ENCODE measurements around the gene ADRA2C.

DNA sequence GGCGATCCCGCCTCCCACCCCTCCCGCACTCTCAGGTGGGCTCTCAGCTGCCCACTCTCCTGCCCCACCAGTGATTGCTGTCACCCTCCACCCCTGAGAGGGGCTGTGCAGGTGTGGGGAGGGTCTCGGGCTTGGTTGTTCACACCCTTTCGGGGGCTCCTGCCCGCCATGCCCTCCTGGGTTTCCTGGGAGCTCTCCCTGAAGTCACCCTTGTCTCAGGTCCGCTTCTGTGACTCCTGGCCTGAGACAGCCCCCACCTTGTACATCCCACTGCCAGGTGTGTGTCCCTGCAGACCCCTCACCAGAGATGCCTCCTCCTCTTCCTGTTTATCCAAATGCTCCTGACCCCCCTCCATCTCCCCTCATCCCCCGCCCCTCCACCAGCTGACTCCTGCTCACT is 37.8 kb downstream of the ADRA2C start:
- TF ChIP-seq, protein P1, sequence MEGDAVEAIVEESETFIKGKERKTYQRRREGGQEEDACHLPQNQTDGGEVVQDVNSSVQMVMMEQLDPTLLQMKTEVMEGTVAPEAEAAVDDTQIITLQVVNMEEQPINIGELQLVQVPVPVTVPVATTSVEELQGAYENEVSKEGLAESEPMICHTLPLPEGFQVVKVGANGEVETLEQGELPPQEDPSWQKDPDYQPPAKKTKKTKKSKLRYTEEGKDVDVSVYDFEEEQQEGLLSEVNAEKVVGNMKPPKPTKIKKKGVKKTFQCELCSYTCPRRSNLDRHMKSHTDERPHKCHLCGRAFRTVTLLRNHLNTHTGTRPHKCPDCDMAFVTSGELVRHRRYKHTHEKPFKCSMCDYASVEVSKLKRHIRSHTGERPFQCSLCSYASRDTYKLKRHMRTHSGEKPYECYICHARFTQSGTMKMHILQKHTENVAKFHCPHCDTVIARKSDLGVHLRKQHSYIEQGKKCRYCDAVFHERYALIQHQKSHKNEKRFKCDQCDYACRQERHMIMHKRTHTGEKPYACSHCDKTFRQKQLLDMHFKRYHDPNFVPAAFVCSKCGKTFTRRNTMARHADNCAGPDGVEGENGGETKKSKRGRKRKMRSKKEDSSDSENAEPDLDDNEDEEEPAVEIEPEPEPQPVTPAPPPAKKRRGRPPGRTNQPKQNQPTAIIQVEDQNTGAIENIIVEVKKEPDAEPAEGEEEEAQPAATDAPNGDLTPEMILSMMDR (IDR thresholded peaks at IDR 0.05; ENCODE audit: low read length): no peak
- TF ChIP-seq EZH2 (IDR thresholded peaks at IDR 0.05; ENCODE audit: borderline replicate concordance, low read length): no peak

Measured in OCI-LY1 (cell line).